Transverse colon (tissue), 4 donors: ENCODE data around the gene STAB1. TPM values are rescaled to one million over a fixed set of nuclear protein-coding genes. Genes with fewer than 3 reads are reported as not detected.

ENCODE experiments used
- DNase-seq: peaks from one replicate; pipeline ENCODE4 v3.0.0-alpha.2; 2019
- H3K27ac ChIP-seq, 4 donors: fragments of 200-600 bp; sonication (generic); 2 replicates each; pipeline ENCODE4 v1.5.1; 2016 to 2018; ENCODE audit warnings: inconsistent platforms in 4 of 4
- H3K27me3 ChIP-seq: fragments of 200-600 bp; sonication (generic); 2 replicates; pipeline ENCODE4 v1.5.1; 2017; ENCODE audit warnings: inconsistent platforms
- H3K36me3 ChIP-seq, 4 donors: fragments of 200-600 bp; sonication (generic); 2 replicates each; pipeline ENCODE4 v1.5.1; 2017 to 2019; ENCODE audit warnings: inconsistent platforms in 4 of 4
- H3K4me1 ChIP-seq, 4 donors: fragments of 200-600 bp; sonication (generic); 2 replicates each; pipeline ENCODE4 v1.5.1; 2017 to 2020; ENCODE audit warnings: inconsistent platforms in 4 of 4
- H3K4me3 ChIP-seq, 4 donors: fragments of 200-600 bp; sonication (generic); 1 replicate in 1 of 4; 2 replicates in 3 of 4; pipeline versions ENCODE4 v1.5.1 to v1.6.1; 2017 to 2019; ENCODE audit warnings: inconsistent platforms in 4 of 4
- H3K9me3 ChIP-seq, 2 donors: fragments of 200-600 bp; sonication (generic); 2 replicates each; pipeline ENCODE4 v1.5.1; 2017 to 2019; ENCODE audit warnings: inconsistent platforms in 2 of 2
- CTCF ChIP-seq, 5 experiments: fragments of 200-600 bp in 3 of 5; fragments of 450-650 bp in 2 of 5; sonication (generic) in 3 of 5; IDR thresholded peaks; 1 replicate in 2 of 5; 2 replicates in 3 of 5; pipeline ENCODE4 v1.5.1; 2016 to 2017; ENCODE audit warnings: antibody characterized with exemption in 5 of 5, inconsistent platforms in 3 of 5, mild to moderate bottlenecking in 2 of 5, moderate library complexity in 1 of 5
- EP300 ChIP-seq: sonication (generic); formaldehyde crosslinking; IDR thresholded peaks from one replicate; pipeline ENCODE4 v1.6.1; 2017; ENCODE audit warnings: antibody characterized with exemption, low read depth
- POLR2A ChIP-seq: fragments of 450-650 bp; IDR thresholded peaks from one replicate; pipeline ENCODE4 v1.6.1; 2016; ENCODE audit warnings: antibody characterized with exemption, mild to moderate bottlenecking, moderate library complexity
- POLR2AphosphoS5 ChIP-seq, 3 donors: sonication (generic); formaldehyde crosslinking; IDR thresholded peaks; one replicate each; pipeline ENCODE4 v1.6.1; 2016; ENCODE audit warnings: antibody characterized with exemption in 3 of 3
- WGBS, 2 donors: methylation state at CpG; one replicate each; pipeline ENCODE4 v1.1.5; 2018; ENCODE audit warnings: low coverage in 1 of 2; 5-methylcytosine and 5-hydroxymethylcytosine counted together
- in situ Hi-C, 4 donors: fragments of 200-750 bp; cut with MboI; loops; one replicate each; pipeline versions ENCODE4 v1.15.0 to v1.15.1; 2017; ENCODE audit warnings: low sequenced_read_pairs in 3 of 4, low pct_ligation_motif_present in 1 of 4, low pct_unique_long_range_greater_than_20kb in 1 of 4
- intact Hi-C: fragments of 100-400 bp; cut with DNase I; formaldehyde crosslinking; loops from one replicate; pipeline ENCODE4 v1.15.1; 2023; ENCODE audit warnings: low total_unique reads
- total RNA-seq, 4 donors: library from RNA; depleted of rRNA; stranded (reverse); fragments of >200 nt; gene quantifications; one replicate each; pipeline ENCODE4 v1.1.0, GENCODE V29; 2016

The STAB1 gene
- total RNA-seq, 4 donors from 2014 or later, result 42.6 to 152 (median 70.3) TPM

DNA sequence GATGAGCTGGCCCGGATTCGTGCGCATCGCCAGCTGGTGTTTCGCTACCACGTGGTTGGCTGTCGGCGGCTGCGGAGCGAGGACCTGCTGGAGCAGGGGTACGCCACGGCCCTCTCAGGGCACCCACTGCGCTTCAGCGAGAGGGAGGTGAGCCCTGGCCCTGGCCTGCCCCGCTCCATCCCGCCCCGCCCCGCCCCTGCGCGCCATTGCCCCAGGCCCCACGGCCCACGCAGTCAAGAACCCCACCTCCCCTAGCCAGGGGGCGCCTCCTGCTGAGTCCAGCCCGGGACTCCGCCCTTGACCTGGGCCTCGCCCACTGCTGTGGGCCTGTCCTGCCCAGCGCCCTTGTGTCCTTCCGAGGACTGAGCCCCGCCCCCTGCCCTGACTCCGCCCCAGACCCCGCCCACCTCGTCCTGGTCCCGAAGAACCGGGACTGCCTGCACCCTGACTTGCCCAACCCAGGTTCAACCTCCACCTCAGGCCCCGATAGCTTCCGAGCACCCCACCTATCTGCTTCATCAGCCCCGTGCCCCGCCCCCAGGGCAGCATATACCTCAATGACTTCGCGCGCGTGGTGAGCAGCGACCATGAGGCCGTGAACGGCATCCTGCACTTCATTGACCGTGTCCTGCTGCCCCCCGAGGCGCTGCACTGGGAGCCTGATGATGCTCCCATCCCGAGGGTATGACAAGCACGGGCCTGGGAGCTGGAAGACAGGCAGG, 23.7 kb downstream of the STAB1 start:
- Histone ChIP-seq H3K36me3 (no peaks in the 10 kb centered on the region), H3K27me3 (no peaks in the 10 kb centered on the region), H3K9me3 (no peaks in the 10 kb centered on the region), H3K27ac (no peak overlapping the region), H3K4me1 (peaks cover 0 to 4% (median 0%) of the 10 kb centered on the region in 4 donors), H3K4me3 (peak overlapping the region in 2 of 4 donors; percentile 18 to 35)
- TF ChIP-seq POLR2AphosphoS5 (IDR thresholded peaks at IDR 0.05), result no peak
- TF ChIP-seq EP300, result no peak
- no peak for TF ChIP-seq POLR2A
- no peak for TF ChIP-seq CTCF (IDR thresholded peaks at IDR 0.05)
- in situ Hi-C loops (no loop called here), intact Hi-C loops (no loop called here)
- 51% methylated on average over 25 of the region's 50 CpGs; no CpG with 5 or more reads in 1 of the 2 donors for WGBS, 2 donors
- DNase-seq, result peak; percentile 55

DNA sequence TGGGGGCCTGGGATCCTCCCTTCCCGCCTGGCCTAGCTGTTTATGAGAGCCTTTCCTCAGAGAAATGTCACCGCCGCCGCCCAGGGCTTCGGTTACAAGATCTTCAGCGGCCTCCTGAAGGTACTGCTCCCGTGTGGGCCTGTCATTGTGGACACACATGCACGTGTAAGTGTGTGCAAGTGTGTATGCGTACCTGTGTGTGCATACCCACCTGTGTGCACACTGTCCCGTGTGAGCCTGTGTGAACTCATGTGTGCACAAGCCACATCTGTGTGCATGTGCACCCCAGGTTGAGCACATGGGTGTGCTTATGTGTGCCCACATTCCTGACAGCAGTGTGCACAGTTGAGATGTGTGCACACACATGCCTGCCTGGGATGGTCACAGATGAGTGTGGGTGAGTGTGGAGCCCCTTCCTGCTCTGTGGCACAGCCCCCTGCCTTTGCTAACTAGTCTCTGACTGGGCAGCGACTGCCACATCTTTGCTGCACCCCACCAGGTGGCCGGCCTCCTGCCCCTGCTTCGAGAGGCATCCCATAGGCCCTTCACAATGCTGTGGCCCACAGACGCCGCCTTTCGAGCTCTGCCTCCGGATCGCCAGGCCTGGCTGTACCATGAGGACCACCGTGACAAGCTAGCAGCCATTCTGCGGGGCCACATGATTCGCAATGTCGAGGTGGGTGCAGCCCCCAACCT, 24.5 kb downstream of the STAB1 start:
- no peak for DNase-seq
- in situ Hi-C loops (no loop called here), intact Hi-C loops (no loop called here)
- Histone ChIP-seq H3K9me3 (no peaks in the 10 kb centered on the region), H3K27ac (no peak overlapping the region), H3K4me3 (no peak overlapping the region), H3K4me1 (peaks cover 0 to 4% (median 0%) of the 10 kb centered on the region in 4 donors), H3K27me3 (no peaks in the 10 kb centered on the region), H3K36me3 (no peaks in the 10 kb centered on the region)
- TF ChIP-seq CTCF (IDR thresholded peaks at IDR 0.05) (no peak), EP300 (no peak), POLR2A (no peak), POLR2AphosphoS5 (IDR thresholded peaks at IDR 0.05) (no peak)
- WGBS, 2 donors, result 87% methylated on average over 22 of the region's 22 CpGs; no CpG with 5 or more reads in 1 of the 2 donors

DNA sequence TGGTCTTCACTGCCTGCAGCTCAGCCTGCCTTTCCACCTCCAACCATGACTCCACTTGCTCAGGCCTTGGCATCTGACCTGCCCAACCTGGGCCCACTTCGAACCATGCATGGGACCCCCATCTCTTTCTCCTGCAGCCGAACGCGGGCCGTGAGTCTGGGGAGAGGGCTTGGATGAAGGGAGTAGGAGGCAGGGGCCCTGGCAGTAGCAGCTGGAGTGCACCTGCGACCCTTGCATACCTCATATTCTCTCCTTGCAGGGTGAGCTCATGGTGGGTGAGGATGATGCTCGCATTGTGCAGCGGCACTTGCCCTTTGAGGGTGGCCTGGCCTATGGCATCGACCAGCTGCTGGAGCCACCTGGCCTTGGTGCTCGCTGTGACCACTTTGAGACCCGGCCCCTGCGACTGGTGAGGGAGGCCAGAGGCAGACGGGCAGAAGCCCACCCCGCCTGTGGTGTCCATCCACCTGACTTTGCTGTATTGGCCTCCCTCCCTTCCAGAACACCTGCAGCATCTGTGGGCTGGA, 25.1 kb downstream of the STAB1 start:
- DNase-seq, result no peak
- in situ Hi-C loops (no loop called here), intact Hi-C loops (no loop called here)
- H3K4me1 ChIP-seq, result peaks cover 0 to 4% (median 0%) of the 10 kb centered on the region in 4 donors
- no peak for TF ChIP-seq EP300
- no peak for TF ChIP-seq POLR2A
- no peak for TF ChIP-seq CTCF (IDR thresholded peaks at IDR 0.05)
- TF ChIP-seq POLR2AphosphoS5 (IDR thresholded peaks at IDR 0.05), result no peak
- WGBS, 2 donors, result 80 to 94% methylated on average over 1 to 14 of the region's 14 CpGs
- no peaks in the 10 kb centered on the region for H3K36me3 ChIP-seq
- H3K27me3 ChIP-seq, result no peaks in the 10 kb centered on the region
- no peaks in the 10 kb centered on the region for H3K9me3 ChIP-seq
- no peak overlapping the region for H3K4me3 ChIP-seq
- no peak overlapping the region for H3K27ac ChIP-seq

DNA sequence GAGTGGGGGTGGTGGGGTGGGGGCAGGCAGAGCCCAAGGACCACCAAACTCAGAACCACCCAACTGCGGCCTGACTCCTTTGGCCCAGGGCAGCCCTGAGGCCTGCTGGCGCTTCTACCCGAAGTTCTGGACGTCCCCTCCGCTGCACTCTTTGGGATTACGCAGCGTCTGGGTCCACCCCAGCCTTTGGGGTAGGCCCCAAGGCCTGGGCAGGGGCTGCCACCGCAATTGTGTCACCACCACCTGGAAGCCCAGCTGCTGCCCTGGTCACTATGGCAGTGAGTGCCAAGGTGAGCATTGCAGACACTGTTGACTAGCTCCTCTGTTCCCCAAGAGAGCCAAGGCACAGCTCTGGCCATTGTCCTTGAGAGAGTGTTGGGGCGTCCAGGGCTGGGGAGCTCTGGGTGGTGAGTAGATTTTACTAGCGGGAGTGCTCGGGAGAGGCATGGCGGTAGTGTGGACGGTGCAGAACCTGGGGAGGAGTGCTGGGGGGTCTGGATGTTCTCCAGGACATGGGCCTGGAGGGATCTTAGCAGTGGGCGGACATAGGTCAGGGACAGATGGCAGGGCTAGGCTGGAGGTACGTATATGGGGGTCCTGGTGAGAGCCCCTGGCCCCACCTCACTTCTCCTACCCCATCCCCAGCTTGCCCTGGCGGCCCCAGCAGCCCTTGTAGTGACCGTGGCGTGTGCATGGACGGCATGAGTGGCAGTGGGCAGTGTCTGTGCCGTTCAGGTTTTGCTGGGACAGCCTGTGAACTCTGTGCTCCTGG, 25.8 kb downstream of the STAB1 start:
- Histone ChIP-seq H3K27ac (no peak overlapping the region), H3K27me3 (no peaks in the 10 kb centered on the region), H3K9me3 (no peaks in the 10 kb centered on the region), H3K4me3 (no peak overlapping the region), H3K4me1 (peaks cover 0 to 4% (median 0%) of the 10 kb centered on the region in 4 donors), H3K36me3 (no peaks in the 10 kb centered on the region)
- WGBS, 2 donors, result 87% methylated on average over 16 of the region's 20 CpGs; no CpG with 5 or more reads in 1 of the 2 donors
- in situ Hi-C loops (no loop called here), intact Hi-C loops (no loop called here)
- DNase-seq, result no peak
- no peak for TF ChIP-seq EP300
